ENCODE results near the gene ISCU.

The ISCU gene

GRCh38 chr12:108564724-108565123 lies 2.3 kb downstream of the ISCU start:
- peaks cover 76% of the 10 kb centered on the region for H3K36me3 ChIP-seq (ENCODE audit: control insufficient read depth, low read length)
- no peaks in the 10 kb centered on the region for H3K9me2 ChIP-seq (replicated peaks; ENCODE audit: control insufficient read depth, low read length)
- H3K4me2 ChIP-seq (ENCODE audit: low read length), result no peak overlapping the region
- no peaks in the 10 kb centered on the region for H3K9me3 ChIP-seq (ENCODE audit: control insufficient read depth, insufficient read depth, low read length)
- H4K20me1 ChIP-seq (ENCODE audit: control insufficient read depth, insufficient read depth, low read depth, low read length), result no peaks in the 10 kb centered on the region
- peaks cover 67% of the 10 kb centered on the region for H3K4me1 ChIP-seq (ENCODE audit: control insufficient read depth, low read length)
- peaks cover 42% of the 10 kb centered on the region for H3K79me2 ChIP-seq (ENCODE audit: control insufficient read depth, low read length)
- no peak overlapping the region for H3K27ac ChIP-seq (ENCODE audit: low read depth, low read length)
- H3K4me3 ChIP-seq (ENCODE audit: low read length), result no peak overlapping the region
- H3K27me3 ChIP-seq (ENCODE audit: control insufficient read depth, low read length), result no peaks in the 10 kb centered on the region
- TF ChIP-seq EZH2phosphoT487 (IDR thresholded peaks at IDR 0.05; ENCODE audit: borderline replicate concordance, low read length), result no peak
- peaks cover 12% of the 10 kb centered on the region for H3F3A ChIP-seq (ENCODE audit: control insufficient read depth, insufficient read depth)

DNA sequence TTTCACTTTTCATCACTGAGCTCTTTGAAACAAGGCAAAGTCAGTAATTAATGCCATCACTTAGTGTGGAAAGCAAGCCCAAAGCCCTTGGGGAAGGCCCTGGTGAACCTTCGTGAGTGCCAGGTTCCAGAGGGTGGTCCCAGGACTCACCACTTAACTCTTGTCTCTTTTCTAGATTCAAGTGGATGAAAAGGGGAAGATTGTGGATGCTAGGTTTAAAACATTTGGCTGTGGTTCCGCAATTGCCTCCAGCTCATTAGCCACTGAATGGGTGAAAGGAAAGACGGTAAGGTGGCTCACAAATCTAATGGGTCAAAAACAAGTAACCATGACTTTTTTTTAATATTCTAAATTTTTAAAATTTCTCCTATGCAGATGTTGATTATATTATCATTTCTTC lies 2.8 kb downstream of the ISCU start:
- H3K4me1 ChIP-seq (ENCODE audit: control insufficient read depth, low read length), result peaks cover 69% of the 10 kb centered on the region
- TF ChIP-seq, protein P1, sequence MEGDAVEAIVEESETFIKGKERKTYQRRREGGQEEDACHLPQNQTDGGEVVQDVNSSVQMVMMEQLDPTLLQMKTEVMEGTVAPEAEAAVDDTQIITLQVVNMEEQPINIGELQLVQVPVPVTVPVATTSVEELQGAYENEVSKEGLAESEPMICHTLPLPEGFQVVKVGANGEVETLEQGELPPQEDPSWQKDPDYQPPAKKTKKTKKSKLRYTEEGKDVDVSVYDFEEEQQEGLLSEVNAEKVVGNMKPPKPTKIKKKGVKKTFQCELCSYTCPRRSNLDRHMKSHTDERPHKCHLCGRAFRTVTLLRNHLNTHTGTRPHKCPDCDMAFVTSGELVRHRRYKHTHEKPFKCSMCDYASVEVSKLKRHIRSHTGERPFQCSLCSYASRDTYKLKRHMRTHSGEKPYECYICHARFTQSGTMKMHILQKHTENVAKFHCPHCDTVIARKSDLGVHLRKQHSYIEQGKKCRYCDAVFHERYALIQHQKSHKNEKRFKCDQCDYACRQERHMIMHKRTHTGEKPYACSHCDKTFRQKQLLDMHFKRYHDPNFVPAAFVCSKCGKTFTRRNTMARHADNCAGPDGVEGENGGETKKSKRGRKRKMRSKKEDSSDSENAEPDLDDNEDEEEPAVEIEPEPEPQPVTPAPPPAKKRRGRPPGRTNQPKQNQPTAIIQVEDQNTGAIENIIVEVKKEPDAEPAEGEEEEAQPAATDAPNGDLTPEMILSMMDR (IDR thresholded peaks at IDR 0.05; ENCODE audit: low read depth, low read length, poor library complexity, severe bottlenecking), result no peak
- no peak for TF ChIP-seq EZH2phosphoT487 (IDR thresholded peaks at IDR 0.05; ENCODE audit: borderline replicate concordance, low read length)

GRCh38 chr12:108565976-108566375 lies 3.6 kb downstream of the ISCU start:
- Histone ChIP-seq H3K9me2 (replicated peaks; ENCODE audit: control insufficient read depth, low read length) (no peaks in the 10 kb centered on the region), H3F3A (ENCODE audit: control insufficient read depth, insufficient read depth) (peaks cover 12% of the 10 kb centered on the region), H3K27ac (ENCODE audit: low read depth, low read length) (no peak overlapping the region), H3K36me3 (ENCODE audit: control insufficient read depth, low read length) (peaks cover 65% of the 10 kb centered on the region), H3K4me3 (ENCODE audit: low read length) (no peak overlapping the region), H3K27me3 (ENCODE audit: control insufficient read depth, low read length) (no peaks in the 10 kb centered on the region), H3K9me3 (ENCODE audit: control insufficient read depth, insufficient read depth, low read length) (no peaks in the 10 kb centered on the region), H3K4me2 (ENCODE audit: low read length) (peak overlapping the region; percentile 37), H4K20me1 (ENCODE audit: control insufficient read depth, insufficient read depth, low read depth, low read length) (no peaks in the 10 kb centered on the region), H3K4me1 (ENCODE audit: control insufficient read depth, low read length) (peaks cover 77% of the 10 kb centered on the region), H3K79me2 (ENCODE audit: control insufficient read depth, low read length) (peaks cover 30% of the 10 kb centered on the region)
- TF ChIP-seq, protein P1 (IDR thresholded peaks at IDR 0.05; ENCODE audit: low read depth, low read length, poor library complexity, severe bottlenecking), result no peak
- TF ChIP-seq EZH2phosphoT487 (IDR thresholded peaks at IDR 0.05; ENCODE audit: borderline replicate concordance, low read length), result no peak

More for the DNA sequence above, 2.8 kb downstream of the ISCU start:
- Histone ChIP-seq H3K27ac (ENCODE audit: low read depth, low read length) (no peak overlapping the region), H4K20me1 (ENCODE audit: control insufficient read depth, insufficient read depth, low read depth, low read length) (no peaks in the 10 kb centered on the region), H3F3A (ENCODE audit: control insufficient read depth, insufficient read depth) (peaks cover 12% of the 10 kb centered on the region), H3K9me3 (ENCODE audit: control insufficient read depth, insufficient read depth, low read length) (no peaks in the 10 kb centered on the region), H3K9me2 (replicated peaks; ENCODE audit: control insufficient read depth, low read length) (no peaks in the 10 kb centered on the region), H3K36me3 (ENCODE audit: control insufficient read depth, low read length) (peaks cover 72% of the 10 kb centered on the region), H3K27me3 (ENCODE audit: control insufficient read depth, low read length) (no peaks in the 10 kb centered on the region), H3K79me2 (ENCODE audit: control insufficient read depth, low read length) (peaks cover 38% of the 10 kb centered on the region), H3K4me2 (ENCODE audit: low read length) (no peak overlapping the region), H3K4me3 (ENCODE audit: low read length) (no peak overlapping the region)

GRCh38 chr12:108566452-108566851 lies 4.1 kb downstream of the ISCU start:
- Histone ChIP-seq H3K27me3 (ENCODE audit: control insufficient read depth, low read length) (no peaks in the 10 kb centered on the region), H3K4me2 (ENCODE audit: low read length) (peak overlapping the region; percentile 37; the same call in 1 of the 2 replicates), H3K4me3 (ENCODE audit: low read length) (no peak overlapping the region), H3K4me1 (ENCODE audit: control insufficient read depth, low read length) (peaks cover 79% of the 10 kb centered on the region), H3F3A (ENCODE audit: control insufficient read depth, insufficient read depth) (peaks cover 11% of the 10 kb centered on the region), H3K27ac (ENCODE audit: low read depth, low read length) (no peak overlapping the region), H3K9me2 (replicated peaks; ENCODE audit: control insufficient read depth, low read length) (no peaks in the 10 kb centered on the region), H3K79me2 (ENCODE audit: control insufficient read depth, low read length) (peaks cover 28% of the 10 kb centered on the region), H3K9me3 (ENCODE audit: control insufficient read depth, insufficient read depth, low read length) (no peaks in the 10 kb centered on the region), H4K20me1 (ENCODE audit: control insufficient read depth, insufficient read depth, low read depth, low read length) (no peaks in the 10 kb centered on the region), H3K36me3 (ENCODE audit: control insufficient read depth, low read length) (peaks cover 64% of the 10 kb centered on the region)
- TF ChIP-seq, protein P1 (IDR thresholded peaks at IDR 0.05; ENCODE audit: low read depth, low read length, poor library complexity, severe bottlenecking), result no peak
- TF ChIP-seq EZH2phosphoT487 (IDR thresholded peaks at IDR 0.05; ENCODE audit: borderline replicate concordance, low read length), result no peak
